Stimulated activated naive CD8-positive, alpha-beta T cell treated with anti-CD3 and anti-CD28 coated beads, Interleukin-15, Interleukin-2, amounts not matched to agents 100 ng/mL and 50 ng/mL, for 24 hours (primary cell): ENCODE results near the gene AIFM3.
"Not testable (repeated sequence)": the region's sequence is repeated elsewhere in the genome, so short reads cannot be mapped to it uniquely, and the experiment has no call there.

Experiments used
- H3K27ac Mint-ChIP-seq: one replicate; pipeline ENCODE4 v1.8.0; 2021; ENCODE audit warnings: mild to moderate bottlenecking, mixed read lengths
- H3K27me3 Mint-ChIP-seq: one replicate; pipeline ENCODE4 v1.8.0; 2021; ENCODE audit warnings: mixed read lengths
- H3K36me3 Mint-ChIP-seq: one replicate; pipeline ENCODE4 v1.8.0; 2021; ENCODE audit warnings: low read depth, mixed read lengths
- H3K4me1 Mint-ChIP-seq: one replicate; pipeline ENCODE4 v1.8.0; 2021; ENCODE audit warnings: low read depth, mixed read lengths
- H3K4me3 Mint-ChIP-seq: one replicate; pipeline ENCODE4 v1.8.0; 2021; ENCODE audit warnings: mild to moderate bottlenecking, mixed read lengths
- H3K9me3 Mint-ChIP-seq: one replicate; pipeline ENCODE4 v1.8.0; 2021; ENCODE audit warnings: mixed read lengths

AIFM3 gene, protein sequence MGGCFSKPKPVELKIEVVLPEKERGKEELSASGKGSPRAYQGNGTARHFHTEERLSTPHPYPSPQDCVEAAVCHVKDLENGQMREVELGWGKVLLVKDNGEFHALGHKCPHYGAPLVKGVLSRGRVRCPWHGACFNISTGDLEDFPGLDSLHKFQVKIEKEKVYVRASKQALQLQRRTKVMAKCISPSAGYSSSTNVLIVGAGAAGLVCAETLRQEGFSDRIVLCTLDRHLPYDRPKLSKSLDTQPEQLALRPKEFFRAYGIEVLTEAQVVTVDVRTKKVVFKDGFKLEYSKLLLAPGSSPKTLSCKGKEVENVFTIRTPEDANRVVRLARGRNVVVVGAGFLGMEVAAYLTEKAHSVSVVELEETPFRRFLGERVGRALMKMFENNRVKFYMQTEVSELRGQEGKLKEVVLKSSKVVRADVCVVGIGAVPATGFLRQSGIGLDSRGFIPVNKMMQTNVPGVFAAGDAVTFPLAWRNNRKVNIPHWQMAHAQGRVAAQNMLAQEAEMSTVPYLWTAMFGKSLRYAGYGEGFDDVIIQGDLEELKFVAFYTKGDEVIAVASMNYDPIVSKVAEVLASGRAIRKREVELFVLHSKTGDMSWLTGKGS

DNA sequence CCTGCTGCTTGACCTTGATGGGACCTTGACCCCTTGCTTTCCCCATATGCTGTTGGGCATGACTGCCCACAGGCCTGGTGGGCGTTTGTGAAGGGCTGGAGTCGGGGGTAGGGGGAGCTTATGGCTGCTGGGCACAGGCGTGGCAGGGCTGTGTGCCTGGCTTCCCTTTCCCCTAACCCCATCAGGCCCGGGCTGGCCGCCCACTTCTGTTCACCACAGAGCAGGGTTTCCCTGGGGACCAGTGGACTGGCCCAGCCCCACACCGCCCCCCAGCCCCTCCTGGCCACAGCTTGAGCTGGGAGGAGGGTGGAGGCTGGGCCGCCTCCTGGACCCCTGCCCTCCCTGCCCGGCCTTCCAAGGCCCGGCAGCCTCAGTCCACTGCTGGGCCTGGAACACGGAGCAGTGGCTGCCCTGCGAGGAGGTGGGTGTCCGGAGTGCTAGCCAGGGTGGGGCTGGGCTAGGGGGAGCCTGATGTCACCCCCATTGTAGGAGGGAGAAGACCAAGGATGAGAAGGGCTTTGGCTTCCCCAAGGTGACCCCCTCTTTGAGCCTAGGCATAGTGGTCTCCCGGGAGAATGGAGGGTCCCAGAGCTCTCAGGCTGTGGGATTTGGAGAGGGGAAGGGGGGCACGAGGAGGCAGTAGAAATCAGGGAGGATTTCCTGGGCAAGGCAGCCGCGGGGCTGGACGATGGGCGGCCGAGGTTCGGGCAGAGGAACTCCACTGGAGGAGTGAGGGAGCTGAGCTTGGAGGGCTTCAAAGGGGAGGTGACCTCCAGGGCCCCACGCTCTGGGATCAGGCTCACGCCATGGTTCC lies at the start of gene AIFM3:
Gene AIFM3 (plus strand): TSS at position 373 of the 814 bp plus-strand sequence. CDS start 690 bp downstream, outside the sequence.
- H3K4me3 Mint-ChIP-seq = no peak within 1 kb of the TSS
- no peaks in the 10 kb centered on the region for H3K9me3 Mint-ChIP-seq
- no peak within 1 kb of the TSS for H3K27ac Mint-ChIP-seq
- no peaks in the 10 kb centered on the region for H3K36me3 Mint-ChIP-seq
- peaks cover 10% of the 10 kb centered on the region for H3K4me1 Mint-ChIP-seq
- H3K27me3 Mint-ChIP-seq = peaks cover 10% of the 10 kb centered on the region

DNA sequence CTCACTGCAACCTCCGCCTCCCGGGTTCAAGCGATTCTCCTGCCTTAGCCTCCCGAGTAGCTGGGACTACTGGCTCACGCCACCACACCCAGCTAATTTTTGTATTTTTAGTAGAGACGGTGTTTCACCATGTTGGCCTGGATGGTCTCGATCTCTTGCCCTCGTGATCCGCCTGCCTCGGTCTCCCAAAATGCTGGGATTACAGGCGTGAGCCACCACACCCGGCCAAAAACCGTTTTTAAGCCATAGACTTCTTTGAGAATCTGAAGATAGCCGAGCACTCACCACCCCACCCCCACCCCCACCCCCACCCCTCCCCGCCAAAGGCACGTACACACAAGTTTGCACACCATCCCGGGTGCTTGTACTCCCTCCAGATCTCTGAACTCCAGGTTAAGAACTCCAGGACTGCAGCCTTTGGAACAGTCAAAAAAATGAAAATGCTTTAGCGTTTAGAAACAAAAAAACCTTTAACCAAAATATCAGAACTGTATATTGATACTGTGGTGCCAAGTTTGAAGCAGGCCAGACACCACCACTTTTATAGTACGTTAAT lies 48.3 kb upstream of the AIFM3 start:
- peaks cover 31% of the 10 kb centered on the region for H3K36me3 Mint-ChIP-seq
- H3K9me3 Mint-ChIP-seq = no peaks in the 10 kb centered on the region
- peaks cover 34% of the 10 kb centered on the region for H3K4me1 Mint-ChIP-seq
- H3K4me3 Mint-ChIP-seq = peak overlapping the region; percentile 98
- no peaks in the 10 kb centered on the region for H3K27me3 Mint-ChIP-seq
- peak overlapping the region; percentile 87 for H3K27ac Mint-ChIP-seq

DNA sequence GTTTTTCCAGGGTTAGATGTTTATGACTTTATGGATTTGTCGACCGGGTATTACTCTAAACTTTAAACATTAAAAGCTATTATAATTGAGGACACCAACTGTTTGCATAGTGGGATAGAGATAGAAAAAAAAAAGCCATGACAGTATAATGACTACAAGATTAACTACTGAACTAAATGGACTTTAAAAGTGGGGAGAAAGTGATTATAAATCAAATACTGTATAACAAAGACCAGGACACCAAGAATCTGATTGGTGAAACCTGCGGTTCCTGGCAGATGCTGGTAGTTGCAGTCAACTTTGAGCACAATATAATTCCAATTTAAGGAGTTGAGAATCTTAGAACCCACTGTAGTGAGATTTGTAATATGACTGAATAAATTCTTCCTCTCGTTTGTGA lies 47.3 kb upstream of the AIFM3 start:
- Mint-ChIP-seq H3K27me3 (no peaks in the 10 kb centered on the region), H3K27ac (peak overlapping the region; percentile 50), H3K4me3 (peak overlapping the region; percentile 98), H3K4me1 (peaks cover 43% of the 10 kb centered on the region), H3K9me3 (no peaks in the 10 kb centered on the region), H3K36me3 (peaks cover 33% of the 10 kb centered on the region)

DNA sequence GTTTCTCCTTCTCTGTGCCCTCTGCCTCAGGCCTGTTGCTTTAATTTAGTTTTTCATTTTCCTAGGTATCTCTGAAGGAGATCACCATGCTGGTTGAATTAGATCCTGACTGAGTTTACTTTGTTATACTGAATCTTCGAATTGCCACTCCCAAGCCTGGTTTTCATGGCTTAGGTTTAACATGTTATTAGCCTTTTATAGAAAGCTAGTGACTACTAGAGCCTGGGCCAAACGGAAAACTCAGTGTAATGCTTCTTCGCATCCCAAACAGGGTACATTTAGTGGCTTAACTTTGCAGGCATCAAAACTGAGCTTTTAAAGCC lies 46.2 kb upstream of the AIFM3 start:
- Mint-ChIP-seq H3K36me3 (peaks cover 44% of the 10 kb centered on the region), H3K9me3 (no peaks in the 10 kb centered on the region), H3K4me1 (peaks cover 55% of the 10 kb centered on the region), H3K4me3 (peak overlapping the region; percentile 98), H3K27ac (peak overlapping the region; percentile 26), H3K27me3 (no peaks in the 10 kb centered on the region)

DNA sequence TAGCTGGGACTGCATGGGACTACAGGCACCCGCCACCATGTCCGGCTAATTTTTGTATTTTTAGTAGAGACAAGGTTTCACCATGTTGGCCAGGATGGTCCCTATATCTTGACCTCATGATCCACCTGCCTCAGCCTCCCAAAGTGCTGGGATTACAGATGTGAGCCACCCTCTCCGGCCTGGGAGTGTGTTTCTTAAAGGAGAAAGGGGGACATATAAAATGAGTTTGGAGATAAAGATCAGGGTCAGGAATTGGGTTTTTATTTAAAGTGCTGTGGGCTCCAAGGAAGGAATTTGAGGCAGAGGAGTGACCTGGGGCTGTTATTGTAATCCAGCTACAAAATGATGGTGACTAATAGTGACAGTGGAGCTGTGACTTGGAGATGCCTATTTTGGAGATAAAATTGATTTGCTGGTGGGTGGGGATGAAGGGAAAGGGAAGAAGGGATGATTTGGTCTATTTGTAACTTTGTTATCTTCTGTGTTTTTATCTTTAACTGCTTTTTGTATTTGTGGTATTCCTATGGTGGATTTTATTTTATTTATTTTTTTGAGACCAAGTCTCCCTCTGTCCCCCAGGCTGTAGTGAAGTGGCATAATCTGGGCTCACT lies 44.8 kb upstream of the AIFM3 start:
- H3K27ac Mint-ChIP-seq = peak overlapping the region; percentile 53
- H3K4me1 Mint-ChIP-seq = peaks cover 60% of the 10 kb centered on the region
- peak overlapping the region; percentile 3 for H3K4me3 Mint-ChIP-seq

DNA sequence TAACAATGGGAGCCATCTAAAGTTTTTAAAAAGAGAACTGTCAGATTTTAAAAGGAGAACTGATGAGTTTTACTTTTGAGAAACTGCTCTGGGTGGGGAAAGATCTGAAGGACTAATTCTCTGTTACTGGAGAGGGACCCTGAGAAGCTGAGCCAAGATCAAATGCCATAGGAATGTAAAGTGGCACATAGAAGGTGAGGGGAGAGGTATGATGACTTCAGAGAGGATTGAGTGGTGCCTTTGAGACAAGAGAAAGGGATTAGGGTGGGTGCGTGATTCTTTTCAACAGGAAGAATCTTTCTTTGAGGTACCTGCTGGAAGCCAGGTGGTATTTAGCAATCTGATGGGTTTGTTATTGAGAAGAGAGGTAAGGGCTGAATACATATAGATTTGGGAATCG lies 40.8 kb upstream of the AIFM3 start:
- H3K9me3 Mint-ChIP-seq = no peaks in the 10 kb centered on the region
- peaks cover 38% of the 10 kb centered on the region for H3K36me3 Mint-ChIP-seq
- peaks cover 64% of the 10 kb centered on the region for H3K4me1 Mint-ChIP-seq
- no peak overlapping the region for H3K4me3 Mint-ChIP-seq
- H3K27ac Mint-ChIP-seq = peak overlapping the region; percentile 0
- no peaks in the 10 kb centered on the region for H3K27me3 Mint-ChIP-seq

More for the DNA sequence above, 44.8 kb upstream of the AIFM3 start:
- no peaks in the 10 kb centered on the region for H3K27me3 Mint-ChIP-seq
- H3K36me3 Mint-ChIP-seq = peaks cover 51% of the 10 kb centered on the region
- H3K9me3 Mint-ChIP-seq = no peaks in the 10 kb centered on the region

DNA sequence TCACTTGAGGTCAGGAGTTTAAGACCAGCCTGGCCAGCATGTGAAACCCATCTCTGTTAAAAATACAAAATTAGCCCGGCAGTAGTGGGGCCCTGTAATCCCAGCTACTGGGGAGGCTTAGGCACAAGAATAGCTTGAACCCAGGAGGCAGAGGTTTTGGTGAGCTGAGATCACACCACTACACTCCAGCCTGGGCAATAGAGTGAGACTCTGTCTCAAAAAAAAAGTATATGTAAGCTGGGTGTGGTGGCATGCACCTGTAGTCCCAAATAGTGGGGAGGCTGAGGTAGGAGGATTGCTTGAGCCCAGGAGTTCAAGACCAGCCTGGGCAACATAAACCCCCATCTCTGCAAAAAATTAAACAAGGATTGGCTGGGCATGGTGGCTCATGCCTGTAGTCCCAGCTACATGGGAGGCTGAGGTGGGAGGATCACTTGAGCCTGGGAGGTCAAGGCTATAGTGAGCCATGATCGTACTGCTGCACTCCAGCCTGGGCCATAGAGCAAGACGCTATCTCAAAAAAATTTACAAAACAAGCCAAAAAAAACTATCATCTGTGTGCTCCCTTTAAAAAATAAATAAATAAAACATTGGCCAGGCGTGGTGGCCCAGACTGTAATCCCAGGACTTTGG lies 39.0 kb upstream of the AIFM3 start:
- no peaks in the 10 kb centered on the region for H3K27me3 Mint-ChIP-seq
- no peaks in the 10 kb centered on the region for H3K9me3 Mint-ChIP-seq
- H3K4me3 Mint-ChIP-seq = no peak overlapping the region
- H3K4me1 Mint-ChIP-seq = peaks cover 58% of the 10 kb centered on the region
- H3K36me3 Mint-ChIP-seq = peaks cover 37% of the 10 kb centered on the region
- H3K27ac Mint-ChIP-seq = no peak overlapping the region

DNA sequence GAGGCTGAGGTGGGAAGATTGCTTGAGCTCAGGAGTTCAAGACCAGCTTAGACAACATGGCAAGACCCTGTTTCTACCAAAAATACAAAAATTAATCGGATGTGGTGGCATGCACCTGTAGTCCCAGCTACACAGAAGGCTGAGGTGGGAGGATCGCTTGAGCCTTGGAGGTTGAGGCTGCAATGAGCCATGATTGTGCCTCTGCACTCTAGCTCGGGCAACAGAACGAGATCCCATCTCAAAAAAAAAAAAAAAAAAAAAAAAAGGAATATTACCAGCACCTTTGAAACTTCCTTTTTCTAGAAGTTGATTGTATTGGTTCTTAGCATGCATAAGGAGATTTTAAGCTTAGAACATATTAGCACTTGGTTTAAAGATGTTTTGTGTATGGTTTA lies 38.5 kb upstream of the AIFM3 start:
- Mint-ChIP-seq H3K4me1 (peaks cover 58% of the 10 kb centered on the region), H3K27me3 (no peaks in the 10 kb centered on the region), H3K4me3 (no peak overlapping the region), H3K27ac (no peak overlapping the region), H3K9me3 (no peaks in the 10 kb centered on the region), H3K36me3 (peaks cover 39% of the 10 kb centered on the region)

DNA sequence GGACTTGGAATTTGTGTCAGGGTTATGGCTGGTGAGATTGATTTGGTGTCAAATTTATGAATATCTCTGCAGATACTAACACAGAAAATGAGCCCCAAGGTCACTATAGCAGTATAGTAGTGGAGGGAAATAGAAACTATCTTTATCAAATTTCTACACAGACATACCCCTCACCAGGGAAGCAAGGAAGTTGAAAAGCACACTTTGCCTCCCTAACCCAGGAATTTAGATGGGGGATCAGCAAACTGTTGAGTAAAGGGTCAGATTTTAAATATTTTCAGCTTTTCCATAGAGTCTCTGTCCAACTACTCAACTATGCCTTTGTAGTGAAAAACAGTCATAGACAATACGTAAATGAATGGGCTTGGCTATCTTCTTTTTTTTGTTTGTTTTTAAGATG lies 37.1 kb upstream of the AIFM3 start:
- peaks cover 56% of the 10 kb centered on the region for H3K4me1 Mint-ChIP-seq
- H3K27me3 Mint-ChIP-seq = no peaks in the 10 kb centered on the region

DNA sequence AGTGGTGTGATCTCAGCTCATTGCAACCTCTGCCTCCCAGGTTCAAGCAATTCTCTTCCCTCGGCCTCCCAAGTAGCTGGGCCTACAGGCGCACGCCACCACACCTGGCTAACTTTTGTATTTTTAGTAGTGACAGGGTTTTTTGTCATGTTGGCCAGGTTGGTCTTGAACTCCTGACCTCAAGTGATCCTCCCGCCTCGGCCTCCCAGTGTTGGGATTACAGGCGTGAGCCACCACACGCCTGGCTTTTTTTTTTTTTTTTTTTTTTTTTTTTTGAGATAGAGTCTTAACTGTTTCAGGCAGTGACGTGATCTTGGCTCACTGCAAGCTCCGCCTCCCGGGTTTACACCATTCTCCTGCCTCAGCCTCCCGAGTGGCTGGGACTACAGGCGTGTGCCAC lies 36.6 kb upstream of the AIFM3 start:
- H3K9me3 Mint-ChIP-seq, H3K4me3 Mint-ChIP-seq, H3K27me3 Mint-ChIP-seq, H3K27ac Mint-ChIP-seq: not testable (repeated sequence)
- Mint-ChIP-seq H3K4me1 (peaks cover 56% of the 10 kb centered on the region), H3K36me3 (peaks cover 47% of the 10 kb centered on the region)

More for the DNA sequence above, 37.1 kb upstream of the AIFM3 start:
- H3K27ac Mint-ChIP-seq = no peak overlapping the region
- H3K4me3 Mint-ChIP-seq = no peak overlapping the region
- H3K9me3 Mint-ChIP-seq = no peaks in the 10 kb centered on the region
- peaks cover 48% of the 10 kb centered on the region for H3K36me3 Mint-ChIP-seq

DNA sequence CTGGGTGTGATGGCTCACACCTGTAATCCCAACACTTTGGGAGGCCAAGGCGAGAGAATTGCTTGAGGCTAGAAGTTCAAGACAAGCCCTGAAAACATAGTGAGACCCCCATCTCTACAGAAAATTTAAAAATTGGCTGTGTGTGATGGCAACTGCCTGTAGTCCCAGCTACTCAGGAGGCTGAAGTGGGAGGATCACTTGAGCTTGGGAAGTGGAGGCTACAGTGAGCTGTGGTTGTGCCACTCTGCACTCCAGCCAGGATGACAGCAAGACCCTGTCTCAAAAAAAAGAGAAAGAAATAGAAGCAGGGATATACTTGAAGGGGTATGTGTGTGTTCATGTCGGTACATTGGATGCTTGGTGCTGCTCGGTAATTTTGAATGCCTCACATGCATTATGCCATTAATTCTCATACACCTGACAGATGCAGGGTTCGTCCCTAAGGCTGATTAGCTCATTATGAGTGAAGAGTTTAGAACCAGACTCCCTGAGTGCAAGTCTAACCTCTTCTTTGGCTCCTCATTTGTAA lies 35.9 kb upstream of the AIFM3 start:
- Mint-ChIP-seq H3K4me3 (no peak overlapping the region), H3K4me1 (peaks cover 54% of the 10 kb centered on the region), H3K9me3 (no peaks in the 10 kb centered on the region), H3K27me3 (no peaks in the 10 kb centered on the region), H3K36me3 (peaks cover 45% of the 10 kb centered on the region), H3K27ac (no peak overlapping the region)

DNA sequence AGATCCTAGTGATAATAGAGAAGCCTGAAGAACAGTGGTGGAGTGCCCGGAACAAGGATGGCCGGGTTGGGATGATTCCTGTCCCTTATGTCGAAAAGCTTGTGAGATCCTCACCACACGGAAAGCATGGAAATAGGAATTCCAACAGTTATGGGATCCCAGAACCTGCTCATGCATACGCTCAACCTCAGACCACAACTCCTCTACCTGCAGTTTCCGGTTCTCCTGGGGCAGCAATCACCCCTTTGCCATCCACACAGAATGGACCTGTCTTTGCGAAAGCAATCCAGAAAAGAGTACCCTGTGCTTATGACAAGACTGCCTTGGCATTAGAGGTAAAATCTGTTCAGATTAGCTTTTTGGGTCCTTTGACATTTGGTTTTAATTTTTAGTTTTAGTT lies 33.1 kb upstream of the AIFM3 start:
- Mint-ChIP-seq H3K27ac (no peak overlapping the region), H3K27me3 (no peaks in the 10 kb centered on the region), H3K4me1 (peaks cover 68% of the 10 kb centered on the region), H3K4me3 (no peak overlapping the region), H3K36me3 (peaks cover 63% of the 10 kb centered on the region), H3K9me3 (no peaks in the 10 kb centered on the region)

DNA sequence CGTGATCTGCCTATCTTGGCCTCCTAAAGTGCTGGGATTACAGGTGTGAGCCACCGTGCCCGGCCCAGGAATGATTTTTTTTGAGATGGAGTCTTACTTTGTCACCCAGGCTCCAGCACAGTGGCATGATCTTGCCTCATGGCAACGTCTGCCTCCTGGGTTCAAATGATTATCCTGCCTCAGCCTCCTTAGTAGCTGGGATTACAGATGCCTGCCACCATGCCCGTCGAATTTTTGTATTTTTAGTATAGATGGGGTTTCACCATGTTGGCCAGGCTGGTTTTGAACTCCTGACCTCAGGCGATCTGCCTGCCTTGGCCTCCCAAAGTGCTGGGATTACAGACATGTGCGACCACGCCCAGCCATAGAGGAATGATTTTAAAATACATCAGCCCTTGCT lies 32.0 kb upstream of the AIFM3 start:
- H3K4me3 Mint-ChIP-seq, H3K27me3 Mint-ChIP-seq, H3K9me3 Mint-ChIP-seq, H3K27ac Mint-ChIP-seq: not testable (repeated sequence)
- Mint-ChIP-seq H3K4me1 (peaks cover 73% of the 10 kb centered on the region), H3K36me3 (peaks cover 65% of the 10 kb centered on the region)
